Epithelial cell of proximal tubule (primary cell): ENCODE measurements around the gene SLC25A15. TPM values are rescaled to one million over a fixed set of nuclear protein-coding genes. Genes with fewer than 3 reads are reported as not detected.

Experiments used
- DNase-seq: peaks from one replicate; pipeline ENCODE4 v3.0.0-alpha.2; 2011; ENCODE audit warnings: low read depth
- H3K4me3 ChIP-seq: 2 replicates; pipeline ENCODE4 v1.5.1; 2011; ENCODE audit warnings: low read depth, mild to moderate bottlenecking, low read length
- total RNA-seq: library from RNA; depleted of rRNA; stranded (reverse); fragments of >200 nt; gene quantifications from 2 replicates; pipeline ENCODE4 v1.2.3, GENCODE V29; 2015
- TF ChIP-seq, protein P1 (sequence below): conservative IDR thresholded peaks from 2 replicates; pipeline ENCODE4 v1.5.1; 2012; ENCODE audit warnings: low read depth, mild to moderate bottlenecking, low read length

Gene SLC25A15
- total RNA-seq, 1 donor from 2014 or later = 18.5 TPM

DNA sequence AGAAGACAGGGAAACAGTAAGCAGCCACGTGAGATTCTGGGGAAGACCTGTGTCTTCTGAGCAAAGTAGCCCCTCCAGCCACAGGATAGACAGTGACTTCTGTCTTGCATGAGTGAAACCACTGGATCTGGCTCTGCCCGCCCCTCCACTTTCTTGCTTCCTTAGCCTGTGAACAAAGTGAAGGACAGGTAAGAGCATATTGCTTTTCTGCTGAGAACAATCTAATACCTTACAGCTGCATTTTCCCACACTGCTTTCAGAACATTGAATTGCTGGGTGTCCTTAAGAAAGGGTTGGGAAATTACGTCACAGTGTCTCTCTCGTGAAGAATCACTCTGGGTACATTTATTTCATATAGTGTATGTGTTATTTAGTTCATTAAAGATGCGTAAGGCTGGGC is 11.1 kb downstream of the SLC25A15 start:
- H3K4me3 ChIP-seq = no peak overlapping the region
- TF ChIP-seq, protein P1, sequence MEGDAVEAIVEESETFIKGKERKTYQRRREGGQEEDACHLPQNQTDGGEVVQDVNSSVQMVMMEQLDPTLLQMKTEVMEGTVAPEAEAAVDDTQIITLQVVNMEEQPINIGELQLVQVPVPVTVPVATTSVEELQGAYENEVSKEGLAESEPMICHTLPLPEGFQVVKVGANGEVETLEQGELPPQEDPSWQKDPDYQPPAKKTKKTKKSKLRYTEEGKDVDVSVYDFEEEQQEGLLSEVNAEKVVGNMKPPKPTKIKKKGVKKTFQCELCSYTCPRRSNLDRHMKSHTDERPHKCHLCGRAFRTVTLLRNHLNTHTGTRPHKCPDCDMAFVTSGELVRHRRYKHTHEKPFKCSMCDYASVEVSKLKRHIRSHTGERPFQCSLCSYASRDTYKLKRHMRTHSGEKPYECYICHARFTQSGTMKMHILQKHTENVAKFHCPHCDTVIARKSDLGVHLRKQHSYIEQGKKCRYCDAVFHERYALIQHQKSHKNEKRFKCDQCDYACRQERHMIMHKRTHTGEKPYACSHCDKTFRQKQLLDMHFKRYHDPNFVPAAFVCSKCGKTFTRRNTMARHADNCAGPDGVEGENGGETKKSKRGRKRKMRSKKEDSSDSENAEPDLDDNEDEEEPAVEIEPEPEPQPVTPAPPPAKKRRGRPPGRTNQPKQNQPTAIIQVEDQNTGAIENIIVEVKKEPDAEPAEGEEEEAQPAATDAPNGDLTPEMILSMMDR = no peak
- no peak for DNase-seq

DNA sequence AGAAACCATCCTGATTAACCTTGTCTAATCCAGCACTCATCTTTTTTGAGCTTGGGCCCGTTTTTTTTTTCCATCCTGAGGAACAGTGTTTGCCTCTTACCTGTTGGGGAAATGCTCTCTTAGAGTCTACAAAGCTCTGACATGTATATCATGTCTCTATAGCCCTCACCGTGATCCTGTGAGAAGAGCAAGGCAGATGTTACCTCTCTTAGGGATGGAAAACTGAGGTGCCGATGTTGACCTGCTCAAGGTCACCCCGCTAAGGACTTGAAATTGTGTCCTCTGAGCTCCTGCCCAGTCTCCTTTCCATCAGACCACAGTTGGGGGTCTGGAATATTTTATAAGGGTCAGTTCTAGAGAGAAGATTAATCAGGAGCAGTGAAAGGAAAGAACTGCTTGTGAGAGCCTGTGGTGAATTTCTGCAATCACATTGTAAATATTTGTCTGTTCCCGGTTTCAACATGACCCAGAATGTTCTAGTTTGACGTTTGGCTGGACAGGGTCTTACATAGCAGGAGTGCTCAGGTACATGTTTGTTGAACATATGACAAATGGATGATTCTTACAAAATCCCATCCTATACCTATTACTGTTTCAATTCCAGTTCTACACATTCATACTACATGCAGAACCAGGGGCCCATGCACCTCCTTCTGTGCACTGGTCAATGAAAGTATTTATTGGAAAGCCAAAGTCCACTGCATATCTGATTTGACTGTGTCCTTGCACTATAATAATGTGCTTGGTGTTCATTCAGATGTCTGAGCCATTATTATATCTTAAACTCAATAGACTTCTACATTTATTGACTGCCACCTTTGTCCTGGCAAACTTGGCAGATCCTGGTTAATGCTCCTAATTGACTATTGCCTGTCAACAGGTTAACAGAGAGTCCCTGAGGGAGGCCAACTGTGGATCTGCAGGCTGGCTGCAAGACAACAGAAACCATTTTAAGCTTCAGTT is 12.1 kb downstream of the SLC25A15 start:
- no peak for DNase-seq
- H3K4me3 ChIP-seq = no peak overlapping the region
- TF ChIP-seq, protein P1 = no peak

DNA sequence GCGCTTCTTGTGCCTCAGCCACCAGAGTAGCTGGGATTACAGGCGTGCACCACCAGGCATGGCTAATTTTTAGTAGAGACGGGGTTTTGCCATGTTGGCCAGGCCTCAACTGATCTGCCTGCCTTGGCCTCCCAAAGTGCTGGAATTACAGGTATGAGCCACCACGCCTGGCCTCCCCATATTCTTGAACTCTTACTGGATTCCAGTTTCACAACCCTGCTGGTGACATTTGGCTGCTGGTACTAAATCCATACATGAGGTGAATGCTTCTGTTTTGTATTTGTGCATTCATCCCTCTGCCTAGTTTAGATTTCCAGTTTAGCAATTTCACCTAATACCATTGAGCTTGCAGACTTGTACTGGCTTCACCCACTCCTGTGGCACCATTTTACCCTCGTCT is 13.9 kb downstream of the SLC25A15 start:
- no peak overlapping the region for H3K4me3 ChIP-seq
- no peak for DNase-seq
- TF ChIP-seq, protein P1 = no peak

DNA sequence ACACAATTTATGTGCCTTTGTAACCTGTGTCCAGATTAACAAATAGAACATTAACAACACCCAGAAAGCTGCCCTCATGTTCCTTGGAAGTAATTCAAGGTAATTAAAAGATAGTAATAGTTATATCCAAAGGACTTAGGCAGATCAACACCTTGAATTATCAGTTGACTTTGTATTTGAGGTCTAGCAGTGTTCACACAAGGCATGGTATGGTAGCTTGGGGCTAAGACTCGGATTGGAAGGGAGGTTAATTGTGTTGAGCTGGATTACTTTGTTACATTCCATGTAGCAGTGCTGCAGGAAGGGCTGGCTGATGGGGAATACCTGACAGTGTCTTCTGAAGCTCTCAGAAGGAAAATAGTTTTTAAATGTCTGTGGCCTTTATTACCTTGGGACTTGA is 16.8 kb downstream of the SLC25A15 start:
- DNase-seq = no peak
- H3K4me3 ChIP-seq = no peak overlapping the region
- TF ChIP-seq, protein P1 = no peak

DNA sequence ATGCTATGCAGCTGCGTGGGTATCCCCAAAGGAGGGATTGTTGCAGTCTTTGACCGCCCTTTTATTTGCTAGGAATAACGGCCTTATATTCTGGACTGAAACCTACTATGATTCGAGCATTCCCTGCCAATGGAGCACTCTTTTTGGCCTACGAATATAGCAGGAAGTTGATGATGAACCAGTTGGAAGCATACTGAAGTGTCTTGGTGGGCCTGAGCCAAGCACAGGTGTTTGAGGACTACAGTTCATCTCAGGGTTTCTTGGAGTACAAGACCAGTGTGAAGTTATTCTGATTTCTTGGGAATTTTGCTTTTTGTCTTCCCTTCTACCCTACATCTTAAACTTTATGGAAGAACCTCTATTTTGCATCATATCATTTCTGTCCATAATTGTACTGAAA is 20.1 kb downstream of the SLC25A15 start:
- no peak for DNase-seq
- TF ChIP-seq, protein P1 = no peak
- no peak overlapping the region for H3K4me3 ChIP-seq

DNA sequence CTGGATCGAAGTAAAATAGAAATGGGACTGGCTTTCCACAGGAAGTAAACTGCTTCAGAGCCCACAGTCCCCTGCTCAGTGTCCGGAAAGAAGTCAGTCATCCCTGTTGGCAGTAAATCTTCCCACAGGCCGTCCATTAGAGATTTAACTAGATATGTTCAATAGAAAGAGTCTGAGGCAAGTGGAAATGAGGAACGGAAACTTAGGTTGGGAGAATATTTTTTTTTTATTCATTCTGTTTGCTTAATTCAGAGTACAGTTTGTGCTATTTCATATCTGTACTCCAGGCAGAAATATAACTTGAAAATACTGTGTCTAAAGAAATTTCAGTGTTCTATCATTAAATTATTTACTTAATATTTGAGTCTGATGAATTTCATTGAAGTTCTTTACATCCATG is 22.7 kb downstream of the SLC25A15 start:
- no peak overlapping the region for H3K4me3 ChIP-seq
- DNase-seq = no peak
- TF ChIP-seq, protein P1 = no peak
